Astrocyte (in vitro differentiated cells and primary cell): ENCODE measurements around the gene ANKRD28. TPM values are rescaled to one million over a fixed set of nuclear protein-coding genes. Genes with fewer than 3 reads are reported as not detected.

Experiments
- DNase-seq: peaks from one replicate; pipeline ENCODE4 v3.0.0-alpha.2; 2010; ENCODE audit warnings: low read depth
- FAIRE-seq: peaks from 2 replicates; lab custom pipeline; 2011; peaks lifted over from hg19 to GRCh38; lab: Jason Lieb, UNC
- H2AFZ ChIP-seq: 2 replicates; pipeline ENCODE4 v1.6.0; 2012; ENCODE audit warnings: low read depth, low read length, inconsistent platforms
- H3K27ac ChIP-seq: 2 replicates; pipeline ENCODE4 v1.5.1; 2011; ENCODE audit warnings: low read depth, low read length, inconsistent platforms
- H3K27me3 ChIP-seq: 2 replicates; pipeline ENCODE4 v1.6.0; 2011; ENCODE audit warnings: low read length, inconsistent platforms; ENCODE audit not compliant: insufficient read depth
- H3K36me3 ChIP-seq: 2 replicates; pipeline ENCODE4 v1.5.1; 2011; ENCODE audit warnings: low read length, inconsistent platforms; ENCODE audit not compliant: insufficient read depth
- H3K4me1 ChIP-seq: 2 replicates; pipeline ENCODE4 v1.5.1; 2011; ENCODE audit warnings: low read length, inconsistent platforms; ENCODE audit not compliant: insufficient read depth
- H3K4me2 ChIP-seq: 2 replicates; pipeline ENCODE4 v1.6.0; 2012; ENCODE audit warnings: low read length, inconsistent platforms
- H3K4me3 ChIP-seq: 2 replicates; pipeline ENCODE4 v1.5.1; 2011; ENCODE audit warnings: low read depth, mild to moderate bottlenecking, low read length, inconsistent platforms; ENCODE audit not compliant: insufficient read depth
- H3K79me2 ChIP-seq: 2 replicates; pipeline ENCODE4 v1.6.0; 2012; ENCODE audit warnings: mild to moderate bottlenecking, low read length, inconsistent platforms; ENCODE audit not compliant: insufficient read depth
- H3K9ac ChIP-seq: 2 replicates; pipeline ENCODE4 v1.6.0; 2012; ENCODE audit warnings: mild to moderate bottlenecking, low read length, inconsistent platforms
- H3K9me3 ChIP-seq: 2 replicates; pipeline ENCODE4 v1.5.1; 2012; ENCODE audit warnings: low read depth, mild to moderate bottlenecking, low read length, inconsistent platforms; ENCODE audit not compliant: insufficient read depth
- H4K20me1 ChIP-seq: 2 replicates; pipeline ENCODE4 v1.6.0; 2012; ENCODE audit warnings: low read length, inconsistent platforms; ENCODE audit not compliant: insufficient read depth
- H3K27ac Mint-ChIP-seq: one replicate; pipeline ENCODE4 v1.8.0; 2021; ENCODE audit warnings: mild to moderate bottlenecking, mixed read lengths; ENCODE audit not compliant: unreplicated experiment
- H3K27me3 Mint-ChIP-seq: one replicate; pipeline ENCODE4 v1.8.0; 2021; ENCODE audit warnings: low read depth, mixed read lengths; ENCODE audit not compliant: unreplicated experiment
- H3K36me3 Mint-ChIP-seq: one replicate; pipeline ENCODE4 v1.8.0; 2021; ENCODE audit warnings: low read depth, mixed read lengths; ENCODE audit not compliant: unreplicated experiment
- H3K4me1 Mint-ChIP-seq: one replicate; pipeline ENCODE4 v1.8.0; 2021; ENCODE audit warnings: low read depth, mixed read lengths; ENCODE audit not compliant: unreplicated experiment
- H3K4me3 Mint-ChIP-seq: one replicate; pipeline ENCODE4 v1.8.0; 2021; ENCODE audit warnings: mild to moderate bottlenecking, moderate library complexity, mixed read lengths; ENCODE audit not compliant: unreplicated experiment
- H3K9me3 Mint-ChIP-seq: one replicate; pipeline ENCODE4 v1.8.0; 2021; ENCODE audit warnings: mild to moderate bottlenecking, mixed read lengths; ENCODE audit not compliant: unreplicated experiment
- CTCF ChIP-seq: IDR thresholded peaks from 2 replicates; pipeline ENCODE4 v1.5.1; 2011; ENCODE audit warnings: low read depth, mild to moderate bottlenecking, inconsistent platforms, low read length, moderate library complexity; ENCODE audit not compliant: insufficient read depth
- EZH2 ChIP-seq: IDR thresholded peaks from 2 replicates; pipeline ENCODE4 v1.6.1; 2012; ENCODE audit warnings: mild to moderate bottlenecking, low read length, inconsistent platforms; ENCODE audit not compliant: insufficient read depth
- total RNA-seq: library from RNA; stranded (reverse); gene quantifications from 2 replicates; pipeline ENCODE4 v1.2.1, GENCODE V29; 2021

Gene ANKRD28
- total RNA-seq, 1 donor from 2014 or later = 61.3 TPM

GRCh38 chr3:15649341-15649740 is 148.4 kb downstream of the ANKRD28 start:
- peak overlapping the region; percentile 90 for H3K27ac Mint-ChIP-seq
- peaks cover 5% of the 10 kb centered on the region for H3K9me3 ChIP-seq
- H3K4me1 Mint-ChIP-seq = peaks cover 50% of the 10 kb centered on the region
- no peak for DNase-seq
- H3K27ac ChIP-seq = peak overlapping the region; percentile 100
- no peak overlapping the region for H2AFZ ChIP-seq
- H3K9ac ChIP-seq = no peak overlapping the region
- H3K4me2 ChIP-seq = no peak overlapping the region
- H4K20me1 ChIP-seq = no peaks in the 10 kb centered on the region
- TF ChIP-seq EZH2 (no peak), CTCF (no peak)
- no peaks in the 10 kb centered on the region for H3K27me3 Mint-ChIP-seq
- no peak overlapping the region for H3K4me3 ChIP-seq
- FAIRE-seq = no peak
- H3K9me3 Mint-ChIP-seq = peaks cover 2% of the 10 kb centered on the region
- peak overlapping the region; percentile 3 for H3K4me3 Mint-ChIP-seq
- H3K27me3 ChIP-seq = no peaks in the 10 kb centered on the region
- no peaks in the 10 kb centered on the region for H3K36me3 ChIP-seq
- H3K4me1 ChIP-seq = peaks cover 47% of the 10 kb centered on the region
- peaks cover 7% of the 10 kb centered on the region for H3K36me3 Mint-ChIP-seq
- H3K79me2 ChIP-seq = no peaks in the 10 kb centered on the region

GRCh38 chr3:15647611-15648167 is 150.1 kb downstream of the ANKRD28 start:
- Histone ChIP-seq H3K9me3 (peaks cover 5% of the 10 kb centered on the region), H3K79me2 (no peaks in the 10 kb centered on the region), H3K27me3 (no peaks in the 10 kb centered on the region), H4K20me1 (no peaks in the 10 kb centered on the region), H3K4me2 (peak overlapping the region; percentile 82), H3K9ac (peak overlapping the region; percentile 93), H3K36me3 (no peaks in the 10 kb centered on the region), H2AFZ (no peak overlapping the region), H3K4me1 (peaks cover 47% of the 10 kb centered on the region), H3K27ac (peak overlapping the region; percentile 100), H3K4me3 (peak overlapping the region; percentile 42)
- H3K9me3 Mint-ChIP-seq = peaks cover 2% of the 10 kb centered on the region
- peaks cover 46% of the 10 kb centered on the region for H3K4me1 Mint-ChIP-seq
- peak; percentile 100 for DNase-seq
- no peak for TF ChIP-seq EZH2
- TF ChIP-seq CTCF = no peak
- peak overlapping the region; percentile 100 for H3K27ac Mint-ChIP-seq
- peak overlapping the region; percentile 64 for H3K4me3 Mint-ChIP-seq
- no peaks in the 10 kb centered on the region for H3K27me3 Mint-ChIP-seq
- FAIRE-seq = no peak
- peaks cover 6% of the 10 kb centered on the region for H3K36me3 Mint-ChIP-seq

GRCh38 chr3:15646851-15647511 is 150.8 kb downstream of the ANKRD28 start:
- peaks cover 47% of the 10 kb centered on the region for H3K4me1 ChIP-seq
- DNase-seq = peak; percentile 100
- TF ChIP-seq EZH2 = no peak
- no peak for TF ChIP-seq CTCF
- H3K27ac ChIP-seq = peak overlapping the region; percentile 100
- Mint-ChIP-seq H3K27ac (peak overlapping the region; percentile 100), H3K36me3 (peaks cover 9% of the 10 kb centered on the region), H3K4me1 (peaks cover 46% of the 10 kb centered on the region), H3K9me3 (peaks cover 2% of the 10 kb centered on the region), H3K4me3 (peak overlapping the region; percentile 46), H3K27me3 (no peaks in the 10 kb centered on the region)
- H3K9me3 ChIP-seq = peaks cover 5% of the 10 kb centered on the region
- H3K27me3 ChIP-seq = no peaks in the 10 kb centered on the region
- H4K20me1 ChIP-seq = no peaks in the 10 kb centered on the region
- H3K36me3 ChIP-seq = no peaks in the 10 kb centered on the region
- no peaks in the 10 kb centered on the region for H3K79me2 ChIP-seq
- peak overlapping the region; percentile 82 for H3K4me2 ChIP-seq
- H3K4me3 ChIP-seq = peak overlapping the region; percentile 42
- H3K9ac ChIP-seq = peak overlapping the region; percentile 93
- peak; percentile 54 for FAIRE-seq
- no peak overlapping the region for H2AFZ ChIP-seq
